Right ventricle myocardium superior (tissue), 1 donor: ENCODE data around the gene PCDHGB1. TPM values are rescaled to one million over a fixed set of nuclear protein-coding genes. Genes with fewer than 3 reads are reported as not detected.
"Not testable (repeated sequence)": the region's sequence is repeated elsewhere in the genome, so short reads cannot be mapped to it uniquely, and the experiment has no call there.

Experiments
- ATAC-seq: fragments of 200-7000 bp; cut with Tn5 transposase; one replicate; pipeline ENCODE4 v1.9.1; 2020; ENCODE audit warnings: mild to moderate bottlenecking; ENCODE audit not compliant: poor library complexity
- DNase-seq: peaks from one replicate; pipeline ENCODE4 v3.0.0-alpha.2; 2020
- intact Hi-C: fragments of 100-400 bp; cut with DNase I; formaldehyde crosslinking; loops from one replicate; pipeline ENCODE4 v1.11.2; 2022
- total RNA-seq: library from RNA; stranded (reverse); fragmentation: NEBNext Ultra II Directional; extraction: Animal tissue kit (Norgen Biotek cat#: 25700); gene quantifications from one replicate; pipeline ENCODE4 v1.2.1, GENCODE V29; 2021
- donor health status: DM: no; HTN: yes; CAD: no; lungs with severe emphysema.

Gene PCDHGB1
- total RNA-seq, 1 donor from 2014 or later = 7.8 TPM

DNA sequence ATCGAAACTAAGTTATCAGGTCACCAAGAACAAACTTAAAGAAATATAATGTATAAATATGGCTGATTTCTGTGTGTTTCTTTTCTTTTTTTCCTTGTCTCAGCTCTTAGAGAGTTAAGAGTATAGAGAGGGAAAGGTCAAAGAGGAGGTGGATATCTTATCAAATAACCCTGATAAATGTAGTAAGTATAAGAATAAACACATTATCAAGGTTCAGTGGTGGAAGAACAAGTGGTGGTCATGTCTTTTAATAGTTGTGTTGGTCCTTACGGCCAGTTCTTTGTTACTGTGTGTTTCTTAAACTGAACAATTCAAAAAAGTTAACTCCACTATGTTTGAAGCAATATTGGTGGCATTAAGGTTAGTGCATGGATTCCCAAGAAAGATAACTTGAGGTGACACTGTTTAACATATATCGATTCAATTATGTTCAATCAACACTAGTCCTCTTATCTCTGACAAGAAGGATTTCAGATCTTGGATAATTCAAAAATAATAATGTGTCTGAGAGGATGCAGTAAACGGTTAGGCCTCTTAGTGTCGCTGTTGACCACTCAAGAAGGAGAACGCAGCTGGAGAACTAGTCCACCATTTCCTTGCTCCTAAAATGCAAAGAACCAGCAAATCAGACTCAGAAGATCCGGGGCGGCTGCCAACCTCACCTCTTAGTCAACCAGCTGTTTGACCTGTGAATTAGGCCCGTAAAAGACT lies 6.5 kb upstream of the PCDHGB1 start, which contains the start of gene PCDHGA3:
TSS of gene PCDHGA3 (plus strand) at position 588 of the 711 bp plus-strand sequence. CDS start 205 bp downstream, outside the sequence.
- ATAC-seq (peak; percentile 66), DNase-seq (no peak)
- intact Hi-C loops = no loop called here

DNA sequence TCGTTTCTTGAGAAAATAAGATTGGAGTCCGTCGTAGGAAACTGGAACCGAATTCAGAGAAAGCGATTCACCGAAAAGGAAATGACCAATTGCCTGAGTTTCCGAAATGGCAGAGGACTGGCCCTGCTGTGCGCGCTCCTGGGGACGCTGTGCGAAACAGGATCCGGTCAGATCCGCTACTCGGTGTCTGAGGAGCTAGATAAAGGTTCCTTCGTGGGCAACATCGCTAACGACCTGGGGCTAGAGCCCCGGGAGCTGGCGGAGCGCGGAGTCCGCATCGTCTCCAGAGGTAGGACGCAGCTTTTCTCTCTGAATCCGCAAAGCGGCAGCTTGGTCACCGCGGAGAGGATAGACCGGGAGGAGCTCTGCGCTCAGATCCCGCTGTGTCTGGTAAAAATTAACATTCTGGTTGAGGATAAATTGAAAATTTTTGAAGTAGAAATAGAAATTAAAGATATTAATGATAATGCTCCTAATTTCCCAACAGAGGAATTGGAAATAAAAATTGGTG lies 5.9 kb upstream of the PCDHGB1 start:
- intact Hi-C loops = no loop called here
- no peak for DNase-seq
- peak; percentile 21 for ATAC-seq

DNA sequence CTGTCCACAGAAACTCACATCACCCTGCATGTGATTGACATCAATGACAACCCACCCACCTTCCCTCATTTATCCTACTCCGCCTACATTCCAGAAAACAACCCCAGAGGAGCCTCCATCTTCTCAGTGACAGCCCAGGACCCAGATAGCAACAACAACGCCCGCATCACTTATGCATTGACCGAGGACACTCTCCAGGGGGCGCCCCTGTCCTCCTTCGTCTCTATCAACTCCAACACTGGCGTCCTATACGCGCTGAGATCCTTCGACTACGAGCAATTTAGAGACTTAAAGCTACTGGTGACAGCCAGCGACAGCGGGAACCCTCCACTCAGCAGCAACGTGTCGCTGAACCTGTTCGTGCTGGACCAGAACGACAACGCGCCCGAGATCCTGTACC lies 4.6 kb upstream of the PCDHGB1 start:
- intact Hi-C loops = loop anchor here (5.0 kb wide), 1 partner anchor 67 kb away; the partner anchor contains the start of gene PCDHGA10

DNA sequence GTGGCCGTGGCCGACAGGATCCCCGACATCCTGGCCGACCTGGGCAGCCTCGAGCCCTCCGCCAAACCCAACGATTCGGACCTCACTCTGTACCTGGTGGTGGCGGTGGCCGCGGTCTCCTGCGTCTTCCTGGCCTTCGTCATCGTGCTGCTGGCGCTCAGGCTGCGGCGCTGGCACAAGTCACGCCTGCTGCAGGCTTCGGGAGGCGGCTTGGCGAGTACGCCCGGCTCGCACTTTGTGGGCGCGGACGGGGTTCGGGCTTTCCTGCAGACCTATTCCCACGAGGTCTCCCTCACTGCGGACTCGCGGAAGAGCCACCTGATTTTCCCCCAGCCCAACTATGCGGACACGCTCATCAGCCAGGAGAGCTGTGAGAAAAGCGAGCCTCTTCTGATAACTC lies 3.9 kb upstream of the PCDHGB1 start:
- ATAC-seq, DNase-seq: not testable (repeated sequence)
- intact Hi-C loops = loop anchor here (5.0 kb wide), 1 partner anchor 66 kb away; the partner anchor contains the start of gene PCDHGA10

More for the DNA sequence above, 4.6 kb upstream of the PCDHGB1 start:
- no peak for DNase-seq
- no peak for ATAC-seq

DNA sequence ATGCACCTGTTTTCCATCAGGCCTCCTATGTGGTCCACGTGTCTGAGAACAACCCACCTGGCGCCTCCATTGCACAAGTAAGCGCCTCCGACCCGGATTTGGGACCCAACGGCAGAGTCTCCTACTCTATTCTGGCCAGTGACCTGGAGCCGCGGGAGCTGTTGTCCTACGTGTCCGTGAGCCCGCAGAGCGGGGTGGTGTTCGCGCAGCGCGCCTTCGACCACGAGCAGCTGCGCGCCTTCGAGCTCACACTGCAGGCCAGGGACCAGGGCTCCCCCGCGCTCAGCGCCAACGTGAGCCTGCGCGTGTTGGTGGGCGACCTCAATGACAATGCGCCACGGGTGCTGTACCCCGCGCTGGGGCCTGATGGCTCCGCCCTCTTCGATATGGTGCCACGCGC lies 1.7 kb downstream of the PCDHGB1 start:
- ATAC-seq (no peak), DNase-seq (no peak)
- intact Hi-C loops = no loop called here

DNA sequence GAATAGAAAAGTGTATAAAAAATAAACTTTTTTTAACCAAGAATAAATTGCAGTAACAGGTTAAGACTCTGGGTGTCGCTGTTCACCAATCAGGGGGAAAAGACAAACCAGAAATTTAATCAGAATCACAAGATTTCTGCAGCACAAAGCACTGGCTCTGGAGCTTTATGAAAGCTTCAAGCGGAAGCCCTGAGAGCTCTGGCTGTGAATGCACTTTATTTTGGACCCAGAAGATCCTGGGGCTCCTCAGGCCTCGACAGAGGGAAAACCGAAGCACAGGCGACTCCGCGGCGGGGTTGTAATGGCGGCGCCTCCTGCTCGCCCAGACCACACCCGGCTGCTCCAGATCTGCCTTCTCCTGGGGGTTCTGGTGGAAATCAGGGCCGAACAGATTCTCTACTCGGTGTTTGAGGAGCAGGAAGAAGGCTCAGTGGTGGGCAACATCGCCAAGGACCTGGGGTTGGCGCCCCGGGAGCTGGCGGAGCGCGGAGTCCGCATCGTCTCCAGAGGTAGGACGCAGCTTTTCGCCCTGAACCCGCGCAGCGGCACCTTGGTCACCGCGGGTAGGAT lies 5.1 kb downstream of the PCDHGB1 start, which contains the start of gene PCDHGA4:
TSS of gene PCDHGA4 (plus strand) at position 122 of the 570 bp plus-strand sequence. CDS start at position 209, 87 bp downstream.
- ATAC-seq = no peak
- intact Hi-C loops = no loop called here
- DNase-seq = no peak

DNA sequence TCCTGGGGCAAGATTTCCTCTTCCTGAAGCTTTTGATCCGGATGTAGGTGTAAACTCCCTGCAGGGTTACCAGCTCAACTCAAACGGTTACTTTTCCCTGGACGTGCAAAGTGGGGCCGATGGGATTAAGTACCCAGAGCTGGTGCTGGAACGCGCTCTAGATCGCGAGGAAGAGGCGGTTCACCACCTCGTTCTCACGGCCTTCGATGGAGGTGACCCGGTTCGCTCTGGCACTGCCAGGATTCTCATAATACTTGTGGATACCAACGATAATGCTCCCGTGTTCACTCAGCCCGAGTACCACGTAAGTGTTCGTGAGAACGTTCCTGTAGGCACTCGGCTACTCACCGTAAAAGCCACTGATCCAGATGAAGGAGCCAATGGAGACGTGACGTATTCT lies 5.7 kb downstream of the PCDHGB1 start:
- ATAC-seq (no peak), DNase-seq (no peak)
- intact Hi-C loops = no loop called here

DNA sequence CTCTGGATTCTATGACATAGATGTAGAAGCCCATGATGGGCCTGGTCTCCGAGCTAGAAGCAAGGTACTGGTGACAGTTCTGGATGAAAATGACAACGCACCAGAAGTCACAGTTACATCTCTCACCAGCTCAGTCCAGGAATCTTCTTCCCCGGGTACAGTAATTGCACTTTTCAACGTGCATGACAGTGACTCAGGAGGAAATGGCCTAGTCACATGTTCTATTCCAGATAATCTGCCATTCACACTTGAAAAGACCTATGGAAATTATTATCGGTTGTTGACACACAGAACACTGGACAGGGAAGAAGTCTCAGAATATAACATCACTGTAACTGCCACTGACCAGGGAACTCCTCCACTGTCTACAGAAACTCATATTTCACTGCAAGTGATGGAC lies 6.2 kb downstream of the PCDHGB1 start:
- intact Hi-C loops = no loop called here

DNA sequence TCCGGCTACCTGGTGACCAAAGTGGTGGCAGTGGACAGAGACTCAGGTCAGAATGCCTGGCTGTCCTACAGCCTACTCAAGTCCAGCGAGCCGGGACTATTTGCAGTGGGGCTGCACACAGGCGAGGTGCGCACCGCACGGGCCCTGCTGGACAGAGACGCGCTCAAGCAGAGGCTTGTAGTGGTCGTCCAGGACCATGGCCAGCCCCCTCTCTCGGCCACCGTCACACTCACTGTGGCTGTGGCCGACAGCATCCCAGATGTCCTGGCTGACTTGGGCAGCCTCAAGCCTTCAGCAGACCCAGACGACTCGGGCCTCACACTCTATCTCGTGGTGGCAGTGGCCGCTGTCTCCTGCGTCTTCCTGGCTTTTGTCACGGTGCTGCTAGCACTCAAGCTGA lies 7.1 kb downstream of the PCDHGB1 start:
- peak; percentile 7 for ATAC-seq
- intact Hi-C loops = no loop called here
- no peak for DNase-seq

More for the DNA sequence above, 6.2 kb downstream of the PCDHGB1 start:
- DNase-seq = no peak
- ATAC-seq = no peak

DNA sequence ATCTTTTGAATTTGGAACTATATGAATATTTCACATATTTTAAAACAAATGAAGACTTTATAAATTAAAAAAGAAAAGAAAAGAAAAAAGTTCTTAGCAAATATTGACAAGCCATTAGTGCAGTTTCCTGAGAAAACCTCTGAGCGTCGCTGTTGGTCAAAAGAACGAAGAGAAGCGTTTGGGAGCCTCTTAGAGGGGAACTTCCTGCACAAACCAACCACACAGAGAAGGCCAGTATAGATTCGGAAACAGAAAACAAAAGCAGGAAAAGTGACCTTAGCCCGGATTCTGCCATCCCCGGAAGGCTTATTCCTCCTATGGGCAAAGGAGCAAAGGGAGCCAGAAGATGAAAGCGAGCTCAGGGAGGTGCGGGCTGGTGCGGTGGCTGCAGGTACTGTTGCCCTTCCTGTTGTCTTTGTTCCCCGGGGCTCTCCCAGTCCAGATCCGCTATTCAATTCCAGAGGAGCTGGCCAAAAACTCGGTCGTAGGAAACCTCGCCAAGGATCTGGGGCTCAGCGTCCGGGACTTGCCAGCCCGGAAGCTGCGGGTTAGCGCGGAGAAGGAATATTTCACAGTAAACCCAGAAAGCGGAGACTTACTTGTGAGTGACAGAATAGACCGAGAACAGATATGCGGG lies 10.0 kb downstream of the PCDHGB1 start, which contains the start of gene PCDHGB2:
TSS of gene PCDHGB2 (plus strand) at position 205 of the 637 bp plus-strand sequence. CDS start at position 347, 142 bp downstream.
- intact Hi-C loops = no loop called here
- ATAC-seq = peak; percentile 57
- no peak for DNase-seq

DNA sequence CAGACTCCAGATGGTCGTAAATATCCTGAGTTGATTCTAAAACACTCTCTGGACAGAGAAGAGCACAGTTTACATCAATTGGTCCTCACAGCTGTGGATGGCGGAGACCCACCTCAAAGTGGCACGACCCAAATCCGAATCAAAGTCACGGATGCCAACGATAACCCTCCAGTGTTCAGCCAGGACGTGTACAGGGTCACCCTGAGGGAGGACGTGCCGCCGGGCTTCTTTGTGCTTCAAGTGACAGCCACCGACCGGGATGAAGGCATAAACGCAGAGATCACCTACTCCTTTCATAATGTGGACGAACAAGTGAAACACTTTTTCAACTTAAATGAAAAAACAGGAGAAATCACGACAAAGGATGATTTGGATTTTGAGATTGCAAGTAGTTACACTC lies 10.8 kb downstream of the PCDHGB1 start:
- DNase-seq = no peak
- ATAC-seq = peak; percentile 21
- intact Hi-C loops = no loop called here

DNA sequence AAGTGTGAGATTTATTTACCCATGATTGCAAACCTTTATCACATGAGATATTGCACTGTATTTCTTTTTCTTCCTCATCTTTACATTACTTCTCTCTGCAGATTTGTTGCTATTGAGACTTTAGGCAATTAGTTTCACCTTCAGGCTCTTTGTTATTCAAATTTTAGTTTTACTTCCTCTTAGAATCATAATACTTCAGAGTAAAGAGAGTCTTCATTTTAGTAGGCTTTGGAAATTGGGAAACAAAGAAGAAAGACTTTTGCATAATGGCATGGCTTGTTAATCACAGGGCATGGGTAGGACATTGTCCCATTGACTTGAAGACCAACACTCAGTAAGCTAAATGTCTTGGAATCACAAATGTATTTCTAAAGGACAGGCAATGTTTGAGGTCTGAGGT lies 12.8 kb downstream of the PCDHGB1 start:
- ATAC-seq = no peak
- no peak for DNase-seq
- intact Hi-C loops = no loop called here

DNA sequence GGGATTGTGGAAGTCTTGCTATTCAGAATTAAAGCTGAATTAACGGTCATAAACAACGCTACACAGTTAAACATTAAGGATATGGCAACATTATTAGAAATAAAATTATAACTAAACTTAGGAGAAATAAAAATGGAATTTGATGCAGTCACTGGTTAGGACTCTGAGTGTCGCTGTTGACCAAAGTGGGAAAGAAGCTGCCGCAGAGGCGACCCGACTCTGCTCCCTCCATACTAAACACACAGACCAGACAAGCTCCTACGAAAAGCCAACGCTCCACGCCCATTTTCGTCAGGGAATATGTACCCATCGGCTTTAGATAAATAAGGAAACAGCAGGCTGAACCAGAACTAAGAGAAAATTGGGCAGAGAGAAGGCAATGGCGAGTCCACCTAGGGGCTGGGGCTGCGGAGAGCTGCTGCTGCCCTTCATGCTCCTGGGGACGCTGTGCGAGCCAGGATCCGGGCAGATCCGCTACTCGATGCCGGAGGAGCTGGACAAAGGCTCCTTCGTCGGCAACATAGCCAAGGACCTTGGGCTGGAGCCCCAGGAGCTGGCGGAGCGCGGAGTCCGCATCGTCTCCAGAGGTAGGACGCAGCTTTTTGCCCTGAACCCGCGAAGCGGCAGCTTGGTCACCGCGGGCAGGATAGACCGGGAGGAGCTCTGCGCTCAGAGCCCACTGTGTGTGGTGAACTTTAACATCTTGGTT lies 14.2 kb downstream of the PCDHGB1 start, which contains the start of gene PCDHGA5:
TSS of gene PCDHGA5 (plus strand) at position 211 of the 709 bp plus-strand sequence. CDS start at position 380, 169 bp downstream.
- DNase-seq = no peak
- ATAC-seq = peak; percentile 64
- intact Hi-C loops = no loop called here

DNA sequence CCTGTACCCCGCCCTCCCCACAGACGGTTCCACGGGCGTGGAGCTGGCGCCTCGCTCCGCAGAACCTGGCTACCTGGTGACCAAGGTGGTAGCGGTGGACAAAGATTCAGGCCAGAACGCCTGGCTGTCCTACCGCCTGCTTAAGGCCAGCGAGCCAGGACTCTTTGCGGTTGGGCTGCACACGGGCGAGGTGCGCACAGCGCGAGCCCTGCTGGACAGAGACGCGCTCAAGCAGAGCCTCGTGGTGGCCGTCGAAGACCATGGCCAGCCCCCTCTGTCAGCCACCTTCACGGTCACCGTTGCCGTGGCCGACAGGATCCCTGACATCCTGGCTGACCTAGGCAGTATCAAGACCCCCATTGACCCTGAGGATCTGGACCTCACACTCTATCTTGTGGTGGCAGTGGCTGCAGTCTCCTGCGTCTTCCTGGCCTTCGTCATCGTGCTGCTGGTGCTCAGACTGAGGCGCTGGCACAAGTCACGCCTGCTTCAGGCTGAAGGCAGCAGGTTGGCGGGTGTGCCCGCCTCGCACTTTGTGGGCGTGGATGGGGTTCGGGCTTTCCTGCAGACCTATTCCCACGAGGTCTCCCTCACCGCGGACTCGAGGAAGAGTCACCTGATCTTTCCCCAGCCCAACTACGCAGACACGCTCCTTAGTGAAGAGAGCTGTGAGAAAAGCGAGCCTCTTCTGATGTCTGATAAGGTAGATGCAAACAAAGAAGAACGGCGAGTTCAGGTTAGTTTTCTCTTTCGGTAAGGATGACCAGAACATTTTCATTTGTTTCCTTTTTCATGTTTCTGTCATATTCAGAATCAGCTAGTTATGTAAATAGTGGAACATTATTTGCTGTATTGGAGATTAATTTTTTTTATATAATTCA lies 16.4 kb downstream of the PCDHGB1 start:
- intact Hi-C loops = no loop called here
- DNase-seq = no peak
- no peak for ATAC-seq

DNA sequence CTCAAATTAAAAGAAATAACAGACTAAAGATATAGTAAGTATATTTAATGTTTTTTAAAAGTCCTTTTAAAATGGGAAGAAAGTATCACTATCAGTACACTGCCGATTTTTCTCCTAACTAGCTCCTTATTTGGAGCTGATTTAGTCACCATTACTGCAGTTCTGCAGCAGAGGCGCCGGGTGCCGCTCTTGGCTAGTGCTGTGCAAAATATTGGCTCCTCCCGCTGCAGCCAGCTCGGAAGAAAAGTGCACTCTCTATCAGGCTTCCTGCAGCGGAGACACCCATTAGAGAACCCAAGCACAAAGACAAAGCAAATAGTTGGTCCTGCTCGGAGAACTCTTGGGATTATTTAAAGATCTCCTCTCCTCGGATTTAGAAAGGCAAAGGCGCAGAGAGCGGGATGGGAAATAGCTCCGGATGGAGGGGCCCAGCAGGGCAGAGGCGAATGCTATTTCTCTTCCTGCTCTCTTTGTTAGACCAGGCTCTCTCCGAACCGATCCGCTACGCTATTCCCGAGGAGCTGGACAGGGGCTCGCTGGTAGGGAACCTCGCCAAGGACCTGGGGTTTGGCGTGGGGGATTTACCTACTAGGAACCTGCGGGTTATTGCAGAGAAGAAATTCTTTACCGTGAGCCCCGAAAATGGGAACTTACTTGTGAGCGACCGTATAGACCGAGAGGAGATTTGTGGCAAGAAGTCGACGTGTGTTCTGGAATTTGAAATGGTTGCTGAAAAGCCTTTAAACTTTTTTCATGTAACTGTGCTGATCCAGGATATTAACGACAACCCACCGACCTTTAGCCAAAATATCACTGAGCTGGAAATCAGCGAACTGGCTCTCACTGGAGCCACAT lies 20.3 kb downstream of the PCDHGB1 start, which contains the start of gene PCDHGB3:
TSS of gene PCDHGB3 (plus strand) at position 249 of the 855 bp plus-strand sequence. CDS start at position 402, 153 bp downstream.
- intact Hi-C loops = no loop called here
- peak; percentile 89 for ATAC-seq
- DNase-seq = peak; percentile 75

DNA sequence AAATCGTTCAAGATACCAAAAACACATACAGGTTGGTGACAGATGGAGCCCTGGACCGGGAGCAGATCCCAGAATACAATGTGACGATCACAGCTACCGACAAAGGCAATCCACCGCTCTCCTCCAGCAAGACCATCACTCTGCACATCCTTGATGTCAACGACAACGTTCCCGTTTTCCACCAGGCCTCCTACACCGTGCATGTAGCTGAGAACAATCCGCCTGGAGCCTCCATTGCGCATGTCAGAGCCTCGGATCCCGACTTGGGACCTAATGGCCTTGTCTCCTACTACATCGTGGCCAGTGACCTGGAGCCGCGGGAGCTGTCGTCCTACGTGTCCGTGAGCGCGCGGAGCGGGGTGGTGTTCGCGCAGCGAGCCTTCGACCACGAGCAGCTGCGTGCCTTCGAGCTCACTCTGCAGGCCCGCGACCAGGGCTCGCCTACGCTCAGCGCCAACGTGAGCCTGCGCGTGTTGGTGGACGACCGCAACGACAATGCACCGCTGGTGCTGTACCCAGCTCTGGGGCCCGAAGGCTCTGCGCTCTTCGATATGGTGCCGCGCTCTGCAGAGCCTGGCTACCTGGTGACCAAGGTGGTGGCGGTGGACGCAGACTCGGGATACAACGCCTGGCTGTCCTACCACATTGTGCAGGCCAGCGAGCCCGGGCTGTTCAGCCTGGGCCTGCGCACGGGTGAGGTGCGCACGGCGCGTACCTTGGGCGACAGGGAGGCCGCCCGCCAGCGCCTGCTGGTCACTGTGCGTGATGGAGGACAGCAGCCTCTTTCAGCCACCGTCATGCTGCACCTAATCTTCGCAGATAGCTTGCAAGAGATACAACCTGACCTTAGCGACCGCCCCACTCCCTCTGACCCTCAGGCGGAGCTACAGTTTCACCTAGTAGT lies 21.9 kb downstream of the PCDHGB1 start:
- intact Hi-C loops = no loop called here
- DNase-seq (no peak), ATAC-seq (peak; percentile 55)
